Astrocyte of the cerebellum (primary cell): ENCODE data around the gene TMEM117.

Experiments
- DNase-seq: peaks from one replicate; pipeline ENCODE4 v3.0.0-alpha.2; 2011; ENCODE audit warnings: low read depth
- H3K4me3 ChIP-seq: 2 replicates; pipeline ENCODE4 v1.5.1; 2011; ENCODE audit warnings: mild to moderate bottlenecking, low read depth, low read length, moderate library complexity
- CTCF ChIP-seq: IDR thresholded peaks from 2 replicates; pipeline ENCODE4 v1.5.1; 2012; ENCODE audit warnings: low read length, low read depth, moderate library complexity, mild to moderate bottlenecking; ENCODE audit errors: missing control alignments
- in situ Hi-C: cut with HindIII; loops from 2 replicates; pipeline ENCODE4 v1.10.0; 2017; ENCODE audit warnings: low sequenced_read_pairs

The TMEM117 gene

DNA sequence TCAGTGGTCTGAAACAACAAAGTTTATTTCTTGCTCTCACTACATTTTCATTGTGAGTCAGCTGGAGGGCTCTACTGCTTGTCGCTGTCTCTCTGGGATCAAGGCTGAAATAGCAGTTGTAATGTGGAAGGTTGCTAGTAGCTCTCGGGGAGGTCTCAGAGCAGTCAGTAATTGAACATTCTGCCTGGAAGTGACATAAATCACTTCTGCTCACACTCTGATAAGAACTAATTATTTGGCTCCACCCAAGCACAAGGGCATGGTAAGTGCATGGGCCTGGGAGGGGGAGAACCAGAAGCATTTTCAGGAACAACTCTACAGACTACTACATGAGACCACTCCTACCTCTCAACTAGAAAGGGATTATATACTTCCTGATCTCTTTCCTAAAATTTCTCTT, 128.2 kb downstream of the TMEM117 start:
- DNase-seq: no peak
- H3K4me3 ChIP-seq: no peak overlapping the region
- no peak for TF ChIP-seq CTCF
- in situ Hi-C loops: no loop called here

DNA sequence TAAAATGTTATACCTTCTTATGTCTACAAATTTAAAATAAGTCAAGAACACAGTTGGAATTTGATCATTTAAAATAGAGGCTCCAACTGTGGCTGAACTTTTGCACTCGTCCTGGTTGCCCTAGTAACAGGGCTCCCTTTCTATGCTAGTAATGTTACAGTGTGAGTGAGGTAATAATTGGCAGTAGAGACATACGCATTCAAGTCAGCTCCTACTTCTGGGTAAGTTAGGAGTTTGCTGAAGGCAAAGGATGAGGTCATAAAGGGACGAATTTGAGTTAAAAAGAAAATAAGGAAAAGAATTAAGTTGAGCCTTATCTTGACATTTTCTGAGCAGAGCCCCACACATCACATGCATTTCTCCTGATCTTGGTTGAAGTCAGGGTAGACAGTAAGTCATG, 129.1 kb downstream of the TMEM117 start:
- no peak for TF ChIP-seq CTCF
- no peak overlapping the region for H3K4me3 ChIP-seq
- in situ Hi-C loops: no loop called here
- DNase-seq: peak; percentile 28

DNA sequence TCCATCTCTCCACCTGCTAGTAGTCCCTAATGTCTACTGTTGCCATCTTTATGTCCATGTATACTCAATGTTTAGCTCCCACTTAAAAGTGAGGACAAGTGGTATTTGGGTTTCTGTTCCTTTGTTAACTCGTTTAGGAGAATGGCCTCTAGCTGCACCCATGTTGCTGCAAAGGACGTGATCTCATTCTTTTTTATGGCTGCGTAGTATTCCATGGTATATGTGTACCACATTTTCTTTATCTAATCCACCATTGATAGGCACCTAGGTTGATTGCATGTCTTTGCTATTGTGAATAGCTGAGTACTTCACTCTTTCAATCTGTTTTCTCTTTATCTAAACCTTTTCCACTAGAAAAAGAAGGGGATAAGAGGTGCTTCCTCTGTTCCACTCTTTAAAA, 130.0 kb downstream of the TMEM117 start:
- no peak overlapping the region for H3K4me3 ChIP-seq
- TF ChIP-seq CTCF: no peak
- in situ Hi-C loops: no loop called here
- no peak for DNase-seq

DNA sequence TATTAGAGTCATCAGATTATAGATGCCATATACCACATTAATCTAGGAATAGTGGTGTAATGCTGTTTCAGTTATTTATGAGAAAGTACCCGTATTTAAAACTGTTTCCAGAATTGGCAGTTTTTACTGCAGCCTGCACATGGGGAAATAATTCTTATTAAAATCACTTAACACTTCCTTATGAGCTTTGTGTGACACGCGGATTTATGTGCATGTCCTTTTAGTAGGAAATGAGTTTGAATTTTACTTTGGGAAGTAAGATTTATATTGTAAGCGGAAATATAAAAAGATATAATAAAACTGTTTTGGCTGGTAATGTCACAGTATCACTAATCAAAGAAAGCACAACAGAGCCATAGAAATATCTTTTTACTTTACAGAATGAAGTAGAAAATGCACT, 132.9 kb downstream of the TMEM117 start:
- DNase-seq: no peak
- H3K4me3 ChIP-seq: no peak overlapping the region
- in situ Hi-C loops: no loop called here
- TF ChIP-seq CTCF: no peak

DNA sequence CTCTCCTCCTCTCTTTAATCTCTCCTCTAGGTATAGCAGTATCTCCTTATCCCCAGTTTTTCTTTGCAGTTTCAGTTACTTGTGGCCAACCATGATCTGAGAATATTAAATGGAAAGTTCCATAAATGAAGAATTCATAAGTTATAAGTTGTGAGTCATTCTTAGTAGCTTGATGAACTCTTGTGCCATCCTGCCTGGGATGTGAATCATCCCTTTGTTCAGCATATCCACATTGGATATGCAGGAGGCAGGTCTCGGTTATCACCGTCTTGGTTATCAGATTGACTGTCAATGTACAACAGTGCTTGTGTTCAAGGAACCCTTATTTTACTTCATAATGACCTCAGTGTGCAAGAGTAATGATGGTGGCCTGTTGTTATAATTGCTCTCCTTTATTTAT, 134.0 kb downstream of the TMEM117 start:
- TF ChIP-seq CTCF: no peak
- in situ Hi-C loops: no loop called here
- H3K4me3 ChIP-seq: no peak overlapping the region
- DNase-seq: no peak

DNA sequence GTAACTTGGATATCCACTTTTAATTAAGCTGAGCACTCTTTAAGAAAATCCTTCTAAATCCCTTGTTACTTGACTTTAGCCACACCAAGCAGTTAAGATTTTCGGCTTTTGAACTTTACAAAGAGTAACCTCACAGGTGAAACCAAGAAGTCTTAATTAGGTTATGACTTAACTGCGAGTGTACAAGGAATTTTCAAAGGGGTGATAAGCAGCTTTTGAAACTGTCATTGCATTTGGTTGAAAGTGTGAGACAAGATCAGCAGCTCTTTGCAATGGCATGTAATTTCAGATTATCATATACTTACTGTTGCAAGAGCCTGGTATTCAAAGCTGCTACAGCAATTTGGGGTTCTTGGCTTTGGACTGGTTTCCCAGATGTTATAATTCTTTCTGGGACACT, 137.5 kb downstream of the TMEM117 start:
- no peak overlapping the region for H3K4me3 ChIP-seq
- in situ Hi-C loops: no loop called here
- no peak for TF ChIP-seq CTCF
- no peak for DNase-seq

- TF ChIP-seq CTCF: no peak
- no peak for DNase-seq
- in situ Hi-C loops: no loop called here
- H3K4me3 ChIP-seq: no peak overlapping the region
Measured at GRCh38 chr12:43973993-43974392, 138.1 kb downstream of the TMEM117 start.
